ENCODE measurements around the gene CYP2U1. TPM values are rescaled to one million over a fixed set of nuclear protein-coding genes. Genes with fewer than 3 reads are reported as not detected.
"Not testable (repeated sequence)": the region's sequence is repeated elsewhere in the genome, so short reads cannot be mapped to it uniquely, and the experiment has no call there.

The CYP2U1 gene
- total RNA-seq, 1 experiment from 2014 or later: 2.5 TPM

DNA sequence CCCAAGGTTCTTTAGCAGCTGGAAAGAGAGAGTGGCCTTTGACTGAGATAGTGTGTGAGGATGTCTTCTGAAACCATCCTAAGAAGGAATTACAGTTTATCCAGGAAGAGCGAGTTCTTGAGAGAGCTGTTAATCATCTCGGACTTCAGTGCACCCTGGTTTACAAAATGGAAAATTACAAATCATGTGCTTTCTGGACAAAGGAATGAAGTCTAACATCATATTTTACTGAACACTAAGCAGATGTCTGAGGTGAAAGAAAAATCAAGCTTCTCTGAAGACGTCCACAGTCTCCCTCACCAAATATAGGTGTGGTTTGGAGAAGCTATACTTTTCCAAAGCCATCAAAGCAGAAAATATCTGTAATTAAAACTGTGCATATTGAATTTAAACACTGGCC is 30.8 kb upstream of the CYP2U1 start:
- DNase-seq (ENCODE audit: unreplicated experiment): no peak
- Mint-ChIP-seq H3K9me3 (ENCODE audit: unreplicated experiment) (no peaks in the 10 kb centered on the region), H3K4me3 (ENCODE audit: unreplicated experiment) (no peak overlapping the region), H3K4me1 (ENCODE audit: insufficient read depth, unreplicated experiment) (peaks cover 34% of the 10 kb centered on the region), H3K27ac (ENCODE audit: low read depth, unreplicated experiment) (no peak overlapping the region), H3K27me3 (ENCODE audit: insufficient read depth, unreplicated experiment) (no peaks in the 10 kb centered on the region), H3K36me3 (ENCODE audit: insufficient read depth, unreplicated experiment) (peaks cover 35% of the 10 kb centered on the region)
- POLR2A ChIA-PET: interaction anchor here (0.6 to 13.0 kb wide), 4 partner anchors 29 to 146 kb away, joined by 3 to 373 read pairs (median 4); partner anchors contain the start of gene SGMS2
- CTCF ChIA-PET: interaction anchor here (0.9 to 4.2 kb wide), 4 partner anchors 12 to 164 kb away, joined by 3 to 29 read pairs (median 6); no protein-coding TSS in a partner anchor
- BruUV-seq (replicated peaks): no TSS peak
- TF ChIP-seq CTCF (IDR thresholded peaks at IDR 0.05; ENCODE audit: unreplicated experiment): no peak
- intact Hi-C loops (cut with micrococcal nuclease): no loop called here

DNA sequence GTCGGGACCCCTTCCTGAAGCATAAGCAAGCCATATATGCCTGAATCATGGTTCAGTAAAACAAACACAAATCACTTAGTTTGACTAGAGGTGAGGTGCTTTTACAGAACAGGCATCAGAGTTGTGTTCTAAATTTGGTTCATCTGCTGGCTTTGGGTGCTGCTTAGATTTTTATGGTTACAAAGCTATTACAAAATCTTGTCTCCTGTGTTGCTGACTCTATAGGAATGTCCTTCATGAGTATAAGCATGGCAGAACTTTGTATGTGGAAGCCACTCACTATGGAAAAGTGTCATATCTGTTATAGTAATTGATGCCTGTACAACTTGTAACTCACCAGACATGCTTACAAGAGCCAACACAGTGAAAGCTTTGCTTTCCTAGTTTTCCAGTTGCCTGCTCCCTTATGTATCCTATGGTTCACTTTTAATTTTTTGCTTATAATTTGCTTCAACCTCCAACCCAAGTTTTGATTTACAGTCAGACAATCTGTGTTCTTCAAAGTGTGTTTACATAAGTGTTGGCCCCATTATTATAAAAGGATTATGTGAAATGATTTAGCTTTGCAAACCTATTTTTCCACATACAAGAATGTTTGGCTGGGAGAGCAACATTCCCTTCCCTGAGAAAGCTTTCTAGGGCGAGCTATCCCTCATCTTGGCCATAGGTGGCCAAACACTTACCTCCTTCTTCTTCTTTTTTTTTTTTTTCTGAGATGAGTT is 30.0 kb upstream of the CYP2U1 start:
- CTCF ChIA-PET: interaction anchor here (1.7 to 4.2 kb wide), 3 partner anchors 12 to 143 kb away, joined by 4 to 29 read pairs (median 7); no protein-coding TSS in a partner anchor
- no peak for TF ChIP-seq CTCF (IDR thresholded peaks at IDR 0.05; ENCODE audit: unreplicated experiment)
- Mint-ChIP-seq H3K27ac (ENCODE audit: low read depth, unreplicated experiment) (no peak overlapping the region), H3K4me3 (ENCODE audit: unreplicated experiment) (no peak overlapping the region), H3K9me3 (ENCODE audit: unreplicated experiment) (no peaks in the 10 kb centered on the region), H3K4me1 (ENCODE audit: insufficient read depth, unreplicated experiment) (peaks cover 25% of the 10 kb centered on the region), H3K36me3 (ENCODE audit: insufficient read depth, unreplicated experiment) (peaks cover 35% of the 10 kb centered on the region), H3K27me3 (ENCODE audit: insufficient read depth, unreplicated experiment) (no peaks in the 10 kb centered on the region)
- DNase-seq (ENCODE audit: unreplicated experiment): no peak
- POLR2A ChIA-PET: interaction anchor here (0.9 to 13.0 kb wide), 4 partner anchors 28 to 141 kb away, joined by 3 to 373 read pairs (median 3); partner anchors contain the start of gene SGMS2
- intact Hi-C loops (cut with micrococcal nuclease): no loop called here
- no TSS peak for BruUV-seq (replicated peaks)

- CTCF ChIA-PET: interaction anchor here (0.6 to 4.2 kb wide), 4 partner anchors 10 to 652 kb away, joined by 3 to 29 read pairs (median 4); no protein-coding TSS in a partner anchor
- no peak overlapping the region for H3K4me3 Mint-ChIP-seq (ENCODE audit: unreplicated experiment)
- DNase-seq (ENCODE audit: unreplicated experiment): no peak
- H3K27me3 Mint-ChIP-seq (ENCODE audit: insufficient read depth, unreplicated experiment): no peaks in the 10 kb centered on the region
- TF ChIP-seq CTCF (IDR thresholded peaks at IDR 0.05; ENCODE audit: unreplicated experiment): no peak
- peaks cover 37% of the 10 kb centered on the region for H3K36me3 Mint-ChIP-seq (ENCODE audit: insufficient read depth, unreplicated experiment)
- no peak overlapping the region for H3K27ac Mint-ChIP-seq (ENCODE audit: low read depth, unreplicated experiment)
- H3K4me1 Mint-ChIP-seq (ENCODE audit: insufficient read depth, unreplicated experiment): peaks cover 13% of the 10 kb centered on the region
- POLR2A ChIA-PET: interaction anchor here (13.0 kb wide), 1 partner anchor 73 kb away, joined by 373 read pairs; the partner anchor contains the start of gene SGMS2
- H3K9me3 Mint-ChIP-seq (ENCODE audit: unreplicated experiment): no peaks in the 10 kb centered on the region
- intact Hi-C loops (cut with micrococcal nuclease): no loop called here
- BruUV-seq (replicated peaks): no TSS peak
Measured at GRCh38 chr4:107902715-107903114, 28.6 kb upstream of the CYP2U1 start.

GRCh38 chr4:107905082-107905481 is 26.3 kb upstream of the CYP2U1 start:
- H3K27ac Mint-ChIP-seq (ENCODE audit: low read depth, unreplicated experiment); DNase-seq (ENCODE audit: unreplicated experiment); BruUV-seq (replicated peaks); H3K4me3 Mint-ChIP-seq (ENCODE audit: unreplicated experiment); H3K9me3 Mint-ChIP-seq (ENCODE audit: unreplicated experiment); H3K4me1 Mint-ChIP-seq (ENCODE audit: insufficient read depth, unreplicated experiment); intact Hi-C loops (cut with micrococcal nuclease); H3K27me3 Mint-ChIP-seq (ENCODE audit: insufficient read depth, unreplicated experiment): not testable (repeated sequence)
- CTCF ChIA-PET: interaction anchor here (0.6 to 1.3 kb wide), 3 partner anchors 8 to 82 kb away, joined by 3 to 7 read pairs (median 4); no protein-coding TSS in a partner anchor
- H3K36me3 Mint-ChIP-seq (ENCODE audit: insufficient read depth, unreplicated experiment): peaks cover 56% of the 10 kb centered on the region
- POLR2A ChIA-PET: interaction anchor here (1.4 kb wide), 1 partner anchor 80 kb away, joined by 5 read pairs; the partner anchor contains the start of gene SGMS2
